ENCODE data around the gene ABITRAM. TPM values are rescaled to one million over a fixed set of nuclear protein-coding genes. Genes with fewer than 3 reads are reported as not detected.

Gene ABITRAM
- total RNA-seq, 4 donors from 2014 or later: 1.3 to 13.1 (median 6.3) TPM

DNA sequence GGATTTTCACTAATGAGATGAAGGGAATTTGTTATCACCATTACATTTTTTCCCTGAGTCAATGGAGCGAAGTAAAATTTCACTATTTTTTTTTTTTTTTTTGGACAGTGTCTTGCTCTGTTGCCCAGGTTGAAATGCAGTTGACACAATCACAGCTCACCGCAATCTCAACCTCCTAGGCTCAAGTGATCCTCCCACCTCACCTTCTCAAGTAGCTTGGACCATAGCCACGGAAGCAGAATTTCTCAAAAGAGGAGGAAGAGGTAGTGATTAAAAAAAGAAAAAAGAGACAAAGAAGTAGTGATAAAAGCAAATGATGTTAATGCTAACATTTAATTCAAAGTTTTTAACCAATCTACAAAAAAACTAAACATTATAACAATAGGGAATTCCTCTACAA is 30.0 kb upstream of the ABITRAM start:
- Histone ChIP-seq H3K36me3 (no peaks in the 10 kb centered on the region), H3K27me3 (no peaks in the 10 kb centered on the region), H3K9me3 (no peaks in the 10 kb centered on the region), H3K4me3 (no peak overlapping the region), H3K27ac (no peak overlapping the region), H3K4me1 (no peaks in the 10 kb centered on the region)
- TF ChIP-seq CTCF (IDR thresholded peaks at IDR 0.05): no peak
- TF ChIP-seq POLR2A (IDR thresholded peaks at IDR 0.05): no peak
- intact Hi-C loops (cut with DNase I; ENCODE audit: low total_unique reads): no loop called here
- no peak for DNase-seq

DNA sequence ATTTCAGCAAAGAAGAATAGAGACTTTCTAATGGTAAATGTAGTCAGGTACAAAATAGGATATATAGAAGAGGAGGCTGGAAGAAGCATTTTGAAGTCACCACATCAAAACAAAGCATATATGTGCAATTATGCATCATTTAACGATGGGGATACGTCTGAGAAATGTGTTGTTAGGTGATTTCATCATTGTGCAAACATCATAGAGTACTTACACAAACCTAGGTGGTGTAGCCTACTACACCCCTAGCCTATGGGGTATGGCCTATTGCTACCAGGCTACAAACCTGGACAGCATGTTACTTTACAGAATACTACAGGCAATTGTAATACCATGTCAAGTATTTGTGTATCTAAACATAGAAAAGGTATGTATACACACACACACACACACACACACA is 28.7 kb upstream of the ABITRAM start:
- no peak for DNase-seq
- intact Hi-C loops (cut with DNase I; ENCODE audit: low total_unique reads): no loop called here
- no peaks in the 10 kb centered on the region for H3K36me3 ChIP-seq
- H3K27ac ChIP-seq: no peak overlapping the region
- no peaks in the 10 kb centered on the region for H3K4me1 ChIP-seq
- no peak for TF ChIP-seq POLR2A (IDR thresholded peaks at IDR 0.05)
- no peak for TF ChIP-seq CTCF (IDR thresholded peaks at IDR 0.05)
- no peaks in the 10 kb centered on the region for H3K9me3 ChIP-seq
- H3K27me3 ChIP-seq: no peaks in the 10 kb centered on the region
- no peak overlapping the region for H3K4me3 ChIP-seq

GRCh38 chr9:108910402-108910801 is 23.8 kb upstream of the ABITRAM start:
- DNase-seq: no peak
- H3K4me3 ChIP-seq: no peak overlapping the region
- no peaks in the 10 kb centered on the region for H3K27me3 ChIP-seq
- TF ChIP-seq POLR2A (IDR thresholded peaks at IDR 0.05) (no peak), CTCF (IDR thresholded peaks at IDR 0.05) (no peak)
- no peaks in the 10 kb centered on the region for H3K4me1 ChIP-seq
- intact Hi-C loops (cut with DNase I; ENCODE audit: low total_unique reads): no loop called here
- no peaks in the 10 kb centered on the region for H3K36me3 ChIP-seq
- H3K9me3 ChIP-seq: no peaks in the 10 kb centered on the region
- no peak overlapping the region for H3K27ac ChIP-seq

DNA sequence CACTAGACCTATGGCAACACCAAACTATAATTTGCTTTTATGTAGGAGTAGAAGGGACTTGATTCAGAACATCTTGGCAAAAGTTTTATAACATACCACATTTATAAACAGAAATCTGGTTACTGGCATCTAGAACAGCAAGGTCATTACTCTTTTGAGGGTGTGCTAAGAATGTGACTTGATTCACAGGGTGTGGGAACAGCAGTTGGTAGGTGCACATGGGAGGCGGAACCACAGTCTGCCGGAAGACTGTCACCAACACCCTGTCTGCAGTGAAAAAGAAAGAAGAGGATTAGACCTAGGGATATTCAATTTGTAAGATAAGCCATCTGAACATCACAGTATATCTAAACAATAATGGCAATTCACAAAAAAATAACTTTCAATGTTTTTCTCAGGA is 23.3 kb upstream of the ABITRAM start:
- Histone ChIP-seq H3K4me3 (no peak overlapping the region), H3K4me1 (no peaks in the 10 kb centered on the region), H3K27ac (no peak overlapping the region), H3K9me3 (no peaks in the 10 kb centered on the region), H3K27me3 (no peaks in the 10 kb centered on the region), H3K36me3 (no peaks in the 10 kb centered on the region)
- TF ChIP-seq POLR2A (IDR thresholded peaks at IDR 0.05) (no peak), CTCF (IDR thresholded peaks at IDR 0.05) (no peak)
- no peak for DNase-seq
- intact Hi-C loops (cut with DNase I; ENCODE audit: low total_unique reads): no loop called here

GRCh38 chr9:108911820-108912219 is 22.4 kb upstream of the ABITRAM start:
- H3K36me3 ChIP-seq: no peaks in the 10 kb centered on the region
- intact Hi-C loops (cut with DNase I; ENCODE audit: low total_unique reads): no loop called here
- no peaks in the 10 kb centered on the region for H3K27me3 ChIP-seq
- H3K27ac ChIP-seq: no peak overlapping the region
- no peak for DNase-seq
- TF ChIP-seq POLR2A (IDR thresholded peaks at IDR 0.05) (no peak), CTCF (IDR thresholded peaks at IDR 0.05) (no peak)
- no peak overlapping the region for H3K4me3 ChIP-seq
- no peaks in the 10 kb centered on the region for H3K9me3 ChIP-seq
- no peaks in the 10 kb centered on the region for H3K4me1 ChIP-seq
